ENCODE data around the gene MORN1. TPM values are rescaled to one million over a fixed set of nuclear protein-coding genes. Genes with fewer than 3 reads are reported as not detected.
"Not testable (repeated sequence)": the region's sequence is repeated elsewhere in the genome, so short reads cannot be mapped to it uniquely, and the experiment has no call there.

Gene MORN1
- polyA plus RNA-seq, 1 donor (not counting 4 experiments of a cell fraction or from before 2014, with no cell fraction given) = 2.1 TPM

DNA sequence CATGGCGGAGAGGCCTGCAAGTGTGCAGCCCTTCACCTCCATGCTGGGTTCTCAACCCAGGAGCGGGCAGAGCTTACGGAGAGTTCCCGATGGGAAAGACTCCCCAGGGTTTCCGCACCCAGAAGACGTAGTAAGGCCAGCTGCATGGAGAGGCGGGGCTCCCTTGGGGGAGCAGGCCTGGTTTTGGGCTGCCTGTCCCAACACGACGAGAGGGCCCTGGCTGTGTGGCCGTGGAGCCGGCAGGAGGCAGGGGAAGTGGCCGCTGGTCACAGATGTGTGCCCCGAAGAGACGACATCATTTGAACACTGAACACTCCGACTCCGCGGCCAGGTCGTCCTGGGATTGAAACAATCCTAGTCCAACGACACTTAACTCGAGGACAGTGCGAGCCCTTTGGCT lies 57.0 kb downstream of the MORN1 start:
- Histone ChIP-seq H3K4me3 (ENCODE audit: control insufficient read depth in 2 of 3, extremely low read depth in 1 of 3, insufficient read depth in 2 of 3, low read depth in 1 of 3, low read length in 3 of 3) (peak overlapping the region in 2 of 3 experiments; percentile 31 to 63), H4K20me1 (ENCODE audit: control insufficient read depth, extremely low read depth, insufficient read depth, low read length) (no peaks in the 10 kb centered on the region), H3K27me3 (ENCODE audit: control insufficient read depth, extremely low read depth, insufficient read depth, low read length) (peaks cover 19% of the 10 kb centered on the region), H3K9me3 (ENCODE audit: control insufficient read depth, low read depth, low read length) (no peaks in the 10 kb centered on the region), H3K9me1 (ENCODE audit: control insufficient read depth, extremely low read depth, insufficient read depth, low read length) (no peaks in the 10 kb centered on the region), H3K79me2 (ENCODE audit: control insufficient read depth, insufficient read depth, low read length) (no peaks in the 10 kb centered on the region), H3K4me2 (ENCODE audit: control insufficient read depth, extremely low read depth, insufficient read depth, low read depth, low read length) (peak overlapping the region; percentile 79), H3K36me3 (ENCODE audit: control insufficient read depth in 2 of 2, extremely low read depth in 1 of 2, insufficient read depth in 2 of 2, low read length in 2 of 2) (no peaks in the 10 kb centered on the region), H3K9ac (ENCODE audit: control insufficient read depth, extremely low read depth, insufficient read depth, low read length) (peak overlapping the region; percentile 65), H2AFZ (ENCODE audit: control insufficient read depth, low read length) (peak overlapping the region; percentile 81), H3K27ac (ENCODE audit: control insufficient read depth, insufficient read depth, low read length) (peak overlapping the region; percentile 31), H3K4me1 (ENCODE audit: control insufficient read depth, extremely low read depth, insufficient read depth, low read length) (peaks cover 17% of the 10 kb centered on the region)
- DNase-seq (ENCODE audit: low read depth, low spot score) (no peak), FAIRE-seq (no peak)
- dilution Hi-C loops (cut with MboI; ENCODE audit: extremely low pct_ligation_motif_present, low sequenced_read_pairs) = no loop called here
- no peak for TF ChIP-seq CTCF (optimal IDR thresholded peaks at IDR 0.05 in 1 of 3, IDR thresholded peaks at IDR 0.05 in 1 of 3, conservative IDR thresholded peaks at IDR 0.05 in 1 of 3; ENCODE audit: extremely low read depth in 1 of 3, insufficient read depth in 2 of 3, low read length in 3 of 3)
- TF ChIP-seq EZH2 (IDR thresholded peaks at IDR 0.05; ENCODE audit: low read length) = no peak

DNA sequence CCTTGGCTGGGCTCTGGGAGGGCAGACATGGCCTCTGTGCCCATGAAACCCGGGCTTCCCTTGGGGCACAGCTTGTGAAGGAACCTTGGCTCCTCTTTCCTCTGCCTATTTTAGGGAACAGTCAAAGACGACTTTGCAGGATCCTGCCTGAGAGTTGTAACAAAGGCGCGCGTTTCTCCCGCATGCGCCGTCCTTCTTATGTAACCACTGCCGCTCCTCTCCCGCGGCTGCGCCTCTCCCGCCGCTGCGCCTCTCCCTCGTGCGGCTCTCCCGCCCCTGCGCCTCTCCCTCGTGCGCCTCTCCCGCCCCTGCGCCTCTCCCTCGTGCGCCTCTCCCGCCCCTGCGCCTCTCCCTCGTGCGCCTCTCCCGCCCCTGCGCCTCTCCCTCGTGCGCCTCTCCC lies 59.8 kb downstream of the MORN1 start:
- H3K27ac ChIP-seq (ENCODE audit: control insufficient read depth, insufficient read depth, low read length) = not testable (repeated sequence)
- peaks cover 17% of the 10 kb centered on the region for H3K4me1 ChIP-seq (ENCODE audit: control insufficient read depth, extremely low read depth, insufficient read depth, low read length)

DNA sequence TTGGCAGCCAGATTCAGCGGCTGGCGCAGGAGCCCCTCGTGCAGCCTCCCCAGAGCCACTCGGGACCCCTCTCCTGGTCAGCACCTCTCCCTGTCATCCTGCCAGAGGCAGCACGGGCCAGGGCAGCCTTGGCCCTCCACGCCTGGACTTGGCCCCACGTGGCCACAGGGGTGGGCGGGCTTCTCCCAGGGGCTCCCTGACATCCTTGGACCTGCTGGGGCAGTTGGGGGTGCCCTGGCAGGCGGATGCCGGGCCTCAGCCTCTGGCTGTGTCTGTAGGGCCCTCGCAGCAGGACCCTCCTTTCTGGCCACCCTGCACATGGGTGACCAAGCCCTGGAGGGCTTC lies 60.2 kb downstream of the MORN1 start:
- Histone ChIP-seq H4K20me1 (ENCODE audit: control insufficient read depth, extremely low read depth, insufficient read depth, low read length) (no peaks in the 10 kb centered on the region), H3K9ac (ENCODE audit: control insufficient read depth, extremely low read depth, insufficient read depth, low read length) (no peak overlapping the region), H3K9me3 (ENCODE audit: control insufficient read depth, low read depth, low read length) (no peaks in the 10 kb centered on the region), H3K27ac (ENCODE audit: control insufficient read depth, insufficient read depth, low read length) (no peak overlapping the region), H3K27me3 (ENCODE audit: control insufficient read depth, extremely low read depth, insufficient read depth, low read length) (peaks cover 21% of the 10 kb centered on the region), H3K9me1 (ENCODE audit: control insufficient read depth, extremely low read depth, insufficient read depth, low read length) (no peaks in the 10 kb centered on the region), H3K79me2 (ENCODE audit: control insufficient read depth, insufficient read depth, low read length) (no peaks in the 10 kb centered on the region), H2AFZ (ENCODE audit: control insufficient read depth, low read length) (no peak overlapping the region), H3K4me2 (ENCODE audit: control insufficient read depth, extremely low read depth, insufficient read depth, low read depth, low read length) (no peak overlapping the region), H3K4me3 (ENCODE audit: control insufficient read depth in 2 of 3, extremely low read depth in 1 of 3, insufficient read depth in 2 of 3, low read depth in 1 of 3, low read length in 3 of 3) (no peak overlapping the region), H3K36me3 (ENCODE audit: control insufficient read depth in 2 of 2, extremely low read depth in 1 of 2, insufficient read depth in 2 of 2, low read length in 2 of 2) (no peaks in the 10 kb centered on the region), H3K4me1 (ENCODE audit: control insufficient read depth, extremely low read depth, insufficient read depth, low read length) (peaks cover 17% of the 10 kb centered on the region)
- no peak for FAIRE-seq
- no peak for DNase-seq (ENCODE audit: low read depth, low spot score)
- dilution Hi-C loops (cut with MboI; ENCODE audit: extremely low pct_ligation_motif_present, low sequenced_read_pairs) = no loop called here
- TF ChIP-seq EZH2 (IDR thresholded peaks at IDR 0.05; ENCODE audit: low read length) (no peak), CTCF (optimal IDR thresholded peaks at IDR 0.05 in 1 of 3, IDR thresholded peaks at IDR 0.05 in 1 of 3, conservative IDR thresholded peaks at IDR 0.05 in 1 of 3; ENCODE audit: extremely low read depth in 1 of 3, insufficient read depth in 2 of 3, low read length in 3 of 3) (no peak)

More for the DNA sequence above, 59.8 kb downstream of the MORN1 start:
- H3K36me3 ChIP-seq (ENCODE audit: control insufficient read depth in 2 of 2, extremely low read depth in 1 of 2, insufficient read depth in 2 of 2, low read length in 2 of 2); H3K9me3 ChIP-seq (ENCODE audit: control insufficient read depth, low read depth, low read length); H2AFZ ChIP-seq (ENCODE audit: control insufficient read depth, low read length); H4K20me1 ChIP-seq (ENCODE audit: control insufficient read depth, extremely low read depth, insufficient read depth, low read length); H3K4me3 ChIP-seq (ENCODE audit: control insufficient read depth in 2 of 3, extremely low read depth in 1 of 3, insufficient read depth in 2 of 3, low read depth in 1 of 3, low read length in 3 of 3); dilution Hi-C loops (cut with MboI; ENCODE audit: extremely low pct_ligation_motif_present, low sequenced_read_pairs); H3K9me1 ChIP-seq (ENCODE audit: control insufficient read depth, extremely low read depth, insufficient read depth, low read length); DNase-seq (ENCODE audit: low read depth, low spot score); H3K4me2 ChIP-seq (ENCODE audit: control insufficient read depth, extremely low read depth, insufficient read depth, low read depth, low read length); H3K9ac ChIP-seq (ENCODE audit: control insufficient read depth, extremely low read depth, insufficient read depth, low read length); FAIRE-seq; H3K79me2 ChIP-seq (ENCODE audit: control insufficient read depth, insufficient read depth, low read length): not testable (repeated sequence)
- H3K27me3 ChIP-seq (ENCODE audit: control insufficient read depth, extremely low read depth, insufficient read depth, low read length) = peaks cover 19% of the 10 kb centered on the region
